ENCODE results near the gene HSPA4L.
A peak's percentile ranks its signal among the peaks of the same experiment; 100 is the strongest.

HSPA4L gene

DNA sequence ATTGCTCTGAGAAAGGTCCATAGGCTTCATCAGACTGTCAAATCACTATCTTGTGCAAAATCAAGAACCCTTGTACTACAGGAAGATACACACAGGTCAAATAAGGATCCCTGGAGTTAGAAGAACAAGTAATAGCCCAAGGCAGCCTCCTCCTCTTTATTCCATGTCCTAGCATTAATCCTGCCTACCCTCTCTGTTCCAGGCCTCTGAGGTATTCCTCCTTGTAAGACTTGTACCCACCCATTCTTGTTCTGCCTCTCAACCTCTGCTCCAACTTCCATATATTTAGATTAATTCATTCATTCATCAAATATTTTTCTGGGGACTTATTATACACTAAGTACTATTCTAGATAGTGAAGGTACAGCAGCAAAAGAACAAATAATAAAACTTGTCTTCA lies 88.2 kb downstream of the HSPA4L start:
- no peak for DNase-seq (ENCODE audit: low spot score)

DNA sequence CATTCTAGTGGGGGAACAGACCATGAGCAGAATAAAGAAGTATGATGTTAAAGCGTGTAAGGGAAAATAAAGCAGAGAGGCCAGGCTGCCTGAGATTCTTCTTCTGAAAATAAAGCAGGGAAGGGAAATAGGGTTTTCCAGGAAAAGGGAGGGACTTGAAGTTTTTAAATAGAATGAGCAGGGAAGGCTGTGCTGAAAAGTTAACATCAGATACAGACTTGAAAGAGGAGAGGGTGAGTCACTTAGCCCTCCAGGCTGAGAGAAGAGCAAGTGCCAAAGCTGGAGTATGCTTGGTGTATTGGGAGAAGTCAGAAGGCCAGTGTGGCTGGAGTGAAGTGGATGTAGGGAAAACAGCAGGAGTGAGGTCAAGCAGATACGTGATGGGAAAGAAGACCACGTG lies 88.6 kb downstream of the HSPA4L start:
- no peak for DNase-seq (ENCODE audit: low spot score)

DNA sequence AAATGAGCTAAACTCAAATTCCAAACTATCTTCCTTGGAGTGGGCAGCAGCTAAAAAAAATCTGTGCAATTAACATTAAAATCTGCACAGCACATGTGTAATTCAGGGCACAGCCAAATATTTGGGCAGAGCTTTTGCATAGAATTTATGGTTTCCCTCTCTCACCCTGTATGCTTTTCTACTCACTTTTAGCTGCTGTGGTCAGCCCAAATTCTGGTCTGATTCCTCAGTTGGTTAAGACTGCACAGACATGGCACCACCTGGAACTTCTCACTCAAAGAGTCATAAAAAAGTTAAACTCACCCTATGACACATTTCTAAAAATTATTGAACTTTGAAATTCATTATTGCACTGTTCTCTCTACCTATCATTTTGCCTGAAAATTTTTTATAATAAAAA lies 93.7 kb downstream of the HSPA4L start:
- DNase-seq (ENCODE audit: low spot score) = no peak

DNA sequence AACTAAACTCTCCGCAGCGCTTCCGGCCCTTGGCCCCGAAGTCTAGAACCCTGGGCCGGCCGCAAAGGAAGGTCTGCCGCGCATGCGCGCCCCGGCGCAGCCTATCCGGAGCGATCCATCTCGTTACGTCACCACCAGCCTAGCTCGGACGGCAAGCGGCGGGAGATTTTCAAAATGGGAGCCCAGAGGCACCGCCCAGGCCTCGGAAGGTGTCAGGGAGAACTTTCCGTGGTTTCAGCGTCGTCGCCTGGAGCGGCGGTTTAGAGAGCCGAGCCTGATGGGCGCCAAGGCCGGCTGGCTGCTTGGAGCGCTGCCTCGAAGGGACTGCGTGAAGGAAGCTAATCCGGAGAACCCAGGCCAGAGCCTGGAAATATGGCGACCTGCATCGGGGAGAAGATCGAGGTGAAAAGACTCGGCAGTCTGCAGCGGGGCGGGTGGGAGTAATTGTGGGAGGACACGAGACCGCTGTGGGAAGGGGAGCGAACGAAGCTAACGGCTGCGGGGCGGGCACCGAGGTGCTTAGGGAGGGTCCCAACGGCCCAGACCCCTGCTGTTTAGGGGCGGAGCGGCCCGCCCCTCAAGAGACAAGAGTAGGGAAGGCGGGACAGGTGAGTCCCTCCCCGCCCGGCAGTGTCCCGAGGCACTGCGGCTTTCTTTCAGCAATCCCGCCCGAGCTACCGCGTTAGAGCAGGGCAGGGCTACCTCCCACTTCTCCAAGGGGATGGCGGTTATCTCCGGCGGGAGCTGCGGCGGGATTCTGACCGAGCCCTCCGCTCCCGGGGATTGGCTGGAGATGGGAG lies 98.8 kb downstream of the HSPA4L start, which contains the start of gene PLK4:
Gene PLK4, plus strand, starts transcription at position 131 of the 800 bp plus-strand sequence. Its CDS starts 242 bp downstream, at position 373.
- peak; percentile 92 for DNase-seq (ENCODE audit: low spot score)

DNA sequence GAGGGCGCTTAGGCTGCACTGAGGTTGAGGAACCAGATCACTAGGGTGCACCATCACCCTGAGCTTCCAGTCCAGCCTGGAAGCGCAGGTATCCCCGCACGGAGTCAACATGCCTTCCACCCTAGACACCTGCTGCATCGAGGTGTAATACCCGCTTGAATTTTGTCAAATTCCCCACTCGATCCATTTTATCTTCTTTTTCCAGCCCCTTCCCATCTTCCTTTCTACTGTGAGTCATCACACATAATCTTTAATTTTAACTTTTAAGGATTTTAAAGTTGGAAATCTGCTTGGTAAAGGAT lies 99.4 kb downstream of the HSPA4L start:
- no peak for DNase-seq (ENCODE audit: low spot score)

DNA sequence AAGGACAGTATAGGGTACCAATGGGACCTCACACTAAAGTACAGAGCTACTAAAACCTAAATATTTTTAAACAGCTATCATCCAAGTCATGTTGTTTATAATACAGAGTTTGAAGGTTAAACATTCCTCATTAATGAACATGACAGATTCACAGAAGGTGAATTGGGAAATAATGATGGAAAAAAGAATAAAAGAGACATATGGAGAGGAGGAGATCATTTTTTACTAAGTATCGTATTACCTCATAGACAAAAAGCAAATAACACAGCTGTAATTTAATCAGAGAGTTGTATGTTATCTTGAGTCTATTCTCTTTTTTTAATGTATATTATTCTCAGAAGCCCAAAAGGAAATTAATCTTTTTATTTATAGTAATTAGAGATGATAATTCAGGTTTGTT lies 106.4 kb downstream of the HSPA4L start:
- DNase-seq (ENCODE audit: low spot score) = no peak

DNA sequence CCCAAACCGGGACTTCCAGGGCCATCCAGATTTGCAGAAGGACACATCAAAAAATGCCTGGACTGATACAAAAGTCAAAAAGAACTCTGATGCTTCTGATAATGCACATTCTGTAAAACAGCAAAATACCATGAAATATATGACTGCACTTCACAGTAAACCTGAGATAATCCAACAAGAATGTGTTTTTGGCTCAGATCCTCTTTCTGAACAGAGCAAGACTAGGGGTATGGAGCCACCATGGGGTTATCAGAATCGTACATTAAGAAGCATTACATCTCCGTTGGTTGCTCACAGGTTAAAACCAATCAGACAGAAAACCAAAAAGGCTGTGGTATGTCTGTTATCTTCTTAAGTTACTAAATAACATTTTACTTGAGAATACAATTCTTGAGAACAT lies 107.8 kb downstream of the HSPA4L start:
- no peak for DNase-seq (ENCODE audit: low spot score)

Data from globus pallidus (tissue), 1 donor.